A549 treated with GW870086 at 1 μM for 4 hours (cell line): ENCODE results near the gene EPC2. TPM values are rescaled to one million over a fixed set of nuclear protein-coding genes. Genes with fewer than 3 reads are reported as not detected.

Source experiments
- total RNA-seq: library from RNA; stranded (reverse); fragments of 200-300 nt; extraction: Qiagen RNA extraction; gene quantifications from 5 replicates; pipeline ENCODE4 v1.2.3, GENCODE V29; 2022; ENCODE audit warnings: low read depth

Gene EPC2
- 7.5 to 10.7 TPM (median 10.2 TPM) in 5 replicates for total RNA-seq

GRCh38 chr2:148643998-148644882 is at the start of gene EPC2:
TSS of gene EPC2 (plus strand) at chr2:148644751. CDS start at chr2:148645018, 267 bp downstream.

Other genes starting within 250 kb of the EPC2 start
- gene KIF5C, start 230.5 kb downstream of the EPC2 start, total RNA-seq, result 0.30 to 0.39 TPM (median 0.32 TPM) in 5 replicates